Prostate gland (tissue), 2 donors: Measurements from ENCODE around the gene UTP11.

Source experiments
- POLR2AphosphoS5 ChIP-seq: sonication (generic); formaldehyde crosslinking; IDR thresholded peaks from one replicate; pipeline ENCODE4 v1.6.1; 2017; ENCODE audit warnings: antibody characterized with exemption
- TF ChIP-seq, protein P1 (sequence below), 4 experiments: fragments of 200-600 bp in 2 of 4; fragments of 450-650 bp in 2 of 4; sonication (generic) in 2 of 4; IDR thresholded peaks; 1 replicate in 3 of 4; 2 replicates in 1 of 4; pipeline ENCODE4 v1.5.1; 2016 to 2019; ENCODE audit warnings: antibody characterized with exemption in 4 of 4, mild to moderate bottlenecking in 2 of 4, moderate library complexity in 2 of 4

GRCh38 chr1:38005195-38006007 is 7.1 kb upstream of the UTP11 start, which contains the start of gene FHL3:
- no peak for TF ChIP-seq POLR2AphosphoS5
- TF ChIP-seq, protein P1, sequence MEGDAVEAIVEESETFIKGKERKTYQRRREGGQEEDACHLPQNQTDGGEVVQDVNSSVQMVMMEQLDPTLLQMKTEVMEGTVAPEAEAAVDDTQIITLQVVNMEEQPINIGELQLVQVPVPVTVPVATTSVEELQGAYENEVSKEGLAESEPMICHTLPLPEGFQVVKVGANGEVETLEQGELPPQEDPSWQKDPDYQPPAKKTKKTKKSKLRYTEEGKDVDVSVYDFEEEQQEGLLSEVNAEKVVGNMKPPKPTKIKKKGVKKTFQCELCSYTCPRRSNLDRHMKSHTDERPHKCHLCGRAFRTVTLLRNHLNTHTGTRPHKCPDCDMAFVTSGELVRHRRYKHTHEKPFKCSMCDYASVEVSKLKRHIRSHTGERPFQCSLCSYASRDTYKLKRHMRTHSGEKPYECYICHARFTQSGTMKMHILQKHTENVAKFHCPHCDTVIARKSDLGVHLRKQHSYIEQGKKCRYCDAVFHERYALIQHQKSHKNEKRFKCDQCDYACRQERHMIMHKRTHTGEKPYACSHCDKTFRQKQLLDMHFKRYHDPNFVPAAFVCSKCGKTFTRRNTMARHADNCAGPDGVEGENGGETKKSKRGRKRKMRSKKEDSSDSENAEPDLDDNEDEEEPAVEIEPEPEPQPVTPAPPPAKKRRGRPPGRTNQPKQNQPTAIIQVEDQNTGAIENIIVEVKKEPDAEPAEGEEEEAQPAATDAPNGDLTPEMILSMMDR (IDR thresholded peaks at IDR 0.05): no peak
